Measurements from ENCODE around the gene SLC6A8. TPM values are rescaled to one million over a fixed set of nuclear protein-coding genes. Genes with fewer than 3 reads are reported as not detected.
A peak's percentile ranks its signal among the peaks of the same experiment; 100 is the strongest.
"Not testable (repeated sequence)": the region's sequence is repeated elsewhere in the genome, so short reads cannot be mapped to it uniquely, and the experiment has no call there.

The SLC6A8 gene
- total RNA-seq, 1 donor from 2014 or later = 80.4 TPM

GRCh38 chrX:153707406-153707805, 19.7 kb downstream of the SLC6A8 start:
- no peak for DNase-seq (ENCODE audit: low read depth)

GRCh38 chrX:153708415-153708814, 20.7 kb downstream of the SLC6A8 start:
- peak; percentile 87 for DNase-seq (ENCODE audit: low read depth)

- no peak for DNase-seq (ENCODE audit: low read depth)
Observed at GRCh38 chrX:153709726-153710674, 22.3 kb downstream of the SLC6A8 start.

GRCh38 chrX:153714256-153714655, 26.5 kb downstream of the SLC6A8 start:
- no peak for DNase-seq (ENCODE audit: low read depth)

GRCh38 chrX:153717445-153717844, 29.7 kb downstream of the SLC6A8 start:
- DNase-seq (ENCODE audit: low read depth) = no peak

- DNase-seq (ENCODE audit: low read depth) = no peak
Observed at GRCh38 chrX:153719238-153719637, 31.5 kb downstream of the SLC6A8 start.

- DNase-seq (ENCODE audit: low read depth) = no peak
Observed at GRCh38 chrX:153719701-153720100, 32.0 kb downstream of the SLC6A8 start.

- DNase-seq (ENCODE audit: low read depth) = no peak
Observed at GRCh38 chrX:153722704-153723350, 35.1 kb downstream of the SLC6A8 start.

GRCh38 chrX:153723351-153724251, 35.9 kb downstream of the SLC6A8 start:
- no peak for DNase-seq (ENCODE audit: low read depth)

- peak; percentile 41 for DNase-seq (ENCODE audit: low read depth)
Observed at GRCh38 chrX:153724252-153725038, 36.7 kb downstream of the SLC6A8 start, which contains the start of the genes ABCD1 and BCAP31. ABCD1 (plus strand) TSS chrX:153724856; CDS start chrX:153725267, 411 bp downstream. BCAP31 (minus strand) TSS chrX:153724387; CDS start chrX:153723244, 1,143 bp downstream.

GRCh38 chrX:153725039-153725831, 37.5 kb downstream of the SLC6A8 start:
- no peak for DNase-seq (ENCODE audit: low read depth)

- no peak for DNase-seq (ENCODE audit: low read depth)
Observed at GRCh38 chrX:153725832-153726285, 38.1 kb downstream of the SLC6A8 start.

GRCh38 chrX:153726286-153727122, 38.8 kb downstream of the SLC6A8 start:
- peak; percentile 57 for DNase-seq (ENCODE audit: low read depth)

GRCh38 chrX:153727123-153727931, 39.6 kb downstream of the SLC6A8 start:
- DNase-seq (ENCODE audit: low read depth) = peak; percentile 25

- DNase-seq (ENCODE audit: low read depth) = no peak
Observed at GRCh38 chrX:153728095-153728494, 40.4 kb downstream of the SLC6A8 start.

- no peak for DNase-seq (ENCODE audit: low read depth)
Observed at GRCh38 chrX:153728951-153729631, 41.4 kb downstream of the SLC6A8 start.

- DNase-seq (ENCODE audit: low read depth) = not testable (repeated sequence)
Observed at GRCh38 chrX:153730115-153730514, 42.4 kb downstream of the SLC6A8 start.

Data from renal cortical epithelial cell (primary cell).